Measurements from ENCODE around the gene GABRB1.

DNA sequence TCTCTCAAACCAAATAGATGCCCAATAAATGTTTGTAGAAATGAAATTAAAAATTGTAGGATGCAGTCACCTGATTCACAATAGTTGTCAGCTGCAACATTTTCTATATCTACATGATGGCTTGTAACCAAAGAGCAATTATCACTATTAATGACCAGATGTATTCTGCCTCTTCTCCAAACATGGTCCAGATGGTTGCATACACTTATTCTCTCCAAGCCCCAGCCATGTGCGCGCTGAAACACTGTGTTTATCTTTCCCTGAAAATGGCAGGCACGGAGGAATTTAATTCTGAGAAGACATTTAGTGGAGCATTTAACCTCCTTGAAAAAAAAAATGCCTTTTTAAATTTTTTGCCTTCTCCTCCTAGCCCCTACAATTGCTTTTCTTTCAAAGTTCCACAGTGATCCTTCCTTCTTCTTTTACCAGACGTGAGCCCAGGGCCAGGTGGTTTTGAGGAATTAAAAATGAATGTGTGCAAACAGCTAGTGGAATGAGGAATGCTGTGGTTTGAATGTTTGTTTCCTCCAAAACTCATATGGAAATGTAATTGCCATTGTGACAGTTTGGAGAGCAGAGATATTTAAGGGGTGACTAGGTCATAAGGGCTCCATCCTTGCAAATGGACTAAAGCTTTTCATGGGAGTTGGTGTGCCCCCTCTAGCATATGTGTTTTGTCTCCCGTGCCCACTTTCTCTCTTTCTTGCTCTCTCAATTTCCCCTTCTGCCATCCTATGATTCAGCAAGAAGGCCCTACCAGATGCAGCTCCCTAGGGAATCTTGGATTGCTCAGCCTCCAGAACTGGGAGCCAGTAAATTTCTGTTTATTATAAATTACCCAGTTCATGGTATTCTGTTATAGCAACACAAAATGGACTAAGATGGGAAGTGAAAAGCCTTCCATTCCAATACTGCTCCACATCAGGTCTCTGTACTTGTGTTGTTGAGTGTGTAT, 136.0 kb downstream of the GABRB1 start:
- TF ChIP-seq, protein P1, sequence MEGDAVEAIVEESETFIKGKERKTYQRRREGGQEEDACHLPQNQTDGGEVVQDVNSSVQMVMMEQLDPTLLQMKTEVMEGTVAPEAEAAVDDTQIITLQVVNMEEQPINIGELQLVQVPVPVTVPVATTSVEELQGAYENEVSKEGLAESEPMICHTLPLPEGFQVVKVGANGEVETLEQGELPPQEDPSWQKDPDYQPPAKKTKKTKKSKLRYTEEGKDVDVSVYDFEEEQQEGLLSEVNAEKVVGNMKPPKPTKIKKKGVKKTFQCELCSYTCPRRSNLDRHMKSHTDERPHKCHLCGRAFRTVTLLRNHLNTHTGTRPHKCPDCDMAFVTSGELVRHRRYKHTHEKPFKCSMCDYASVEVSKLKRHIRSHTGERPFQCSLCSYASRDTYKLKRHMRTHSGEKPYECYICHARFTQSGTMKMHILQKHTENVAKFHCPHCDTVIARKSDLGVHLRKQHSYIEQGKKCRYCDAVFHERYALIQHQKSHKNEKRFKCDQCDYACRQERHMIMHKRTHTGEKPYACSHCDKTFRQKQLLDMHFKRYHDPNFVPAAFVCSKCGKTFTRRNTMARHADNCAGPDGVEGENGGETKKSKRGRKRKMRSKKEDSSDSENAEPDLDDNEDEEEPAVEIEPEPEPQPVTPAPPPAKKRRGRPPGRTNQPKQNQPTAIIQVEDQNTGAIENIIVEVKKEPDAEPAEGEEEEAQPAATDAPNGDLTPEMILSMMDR (IDR thresholded peaks at IDR 0.05): no peak
- no peak for TF ChIP-seq POLR2A (IDR thresholded peaks at IDR 0.05)
